ENCODE results near the gene HS1BP3.

Gene HS1BP3

GRCh38 chr2:20674974-20675679 lies 24.2 kb upstream of the HS1BP3 start:
- DNase-seq (ENCODE audit: low spot score), result no peak

DNA sequence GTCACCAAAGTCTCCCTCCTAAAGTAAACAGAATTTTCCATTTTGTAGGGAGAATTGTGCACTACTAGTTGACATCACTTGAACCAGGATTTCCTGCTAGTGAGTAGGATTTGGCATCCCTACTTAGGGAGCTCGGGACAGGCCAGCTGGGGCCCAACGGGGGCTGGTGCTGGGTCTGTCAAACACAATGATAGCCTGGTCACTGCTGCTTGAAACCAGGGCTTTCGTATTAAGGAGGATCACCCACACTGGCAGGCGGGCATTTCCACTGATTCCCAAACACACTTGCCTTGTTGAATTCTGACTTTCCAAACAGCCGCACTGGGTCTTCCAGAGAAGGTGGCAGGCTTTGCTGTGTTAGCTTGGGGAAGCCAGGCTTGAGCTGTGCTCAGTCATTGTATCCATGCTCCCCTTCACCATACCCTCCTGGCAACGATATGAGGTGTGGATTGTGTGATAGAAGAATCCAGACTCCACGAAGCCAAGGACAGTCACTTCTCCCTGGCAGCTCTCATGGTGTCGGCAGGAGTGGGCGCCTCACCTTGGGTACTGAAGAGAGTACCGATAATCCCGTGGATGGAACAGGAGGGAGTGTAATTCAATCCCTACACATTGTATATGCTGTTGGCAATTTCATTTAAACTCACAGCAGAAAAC lies 23.5 kb upstream of the HS1BP3 start:
- DNase-seq (ENCODE audit: low spot score), result no peak

DNA sequence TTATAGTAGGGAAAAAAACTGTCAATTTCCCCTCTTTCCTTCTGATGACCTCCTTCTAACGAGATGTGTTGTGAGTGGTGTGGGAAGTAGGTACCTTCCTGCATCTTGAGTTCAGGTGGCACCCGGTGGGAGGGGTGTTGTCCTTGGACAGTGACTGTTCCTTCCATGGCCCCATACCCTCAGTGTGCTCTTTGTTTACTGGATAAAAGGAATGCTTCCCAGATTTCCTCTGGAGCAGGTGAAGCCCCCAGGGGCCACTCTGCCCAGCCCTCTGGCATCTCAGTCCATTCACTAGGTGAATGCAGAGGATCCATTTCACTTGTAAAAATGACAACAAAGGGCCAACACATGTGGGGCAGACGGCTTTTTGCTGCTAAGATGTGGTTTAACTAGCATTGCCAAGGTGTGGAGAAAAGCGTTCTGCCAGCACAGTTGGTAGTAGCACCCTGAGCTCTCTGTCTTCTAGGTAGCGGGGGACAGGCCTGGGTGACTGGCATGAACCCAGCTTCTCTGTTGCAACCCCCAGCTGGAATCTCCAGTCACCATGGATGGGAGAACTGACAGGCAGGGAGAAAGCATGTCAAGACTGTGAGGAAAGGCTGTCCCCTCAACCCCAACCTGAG lies 22.9 kb upstream of the HS1BP3 start:
- no peak for DNase-seq (ENCODE audit: low spot score)

DNA sequence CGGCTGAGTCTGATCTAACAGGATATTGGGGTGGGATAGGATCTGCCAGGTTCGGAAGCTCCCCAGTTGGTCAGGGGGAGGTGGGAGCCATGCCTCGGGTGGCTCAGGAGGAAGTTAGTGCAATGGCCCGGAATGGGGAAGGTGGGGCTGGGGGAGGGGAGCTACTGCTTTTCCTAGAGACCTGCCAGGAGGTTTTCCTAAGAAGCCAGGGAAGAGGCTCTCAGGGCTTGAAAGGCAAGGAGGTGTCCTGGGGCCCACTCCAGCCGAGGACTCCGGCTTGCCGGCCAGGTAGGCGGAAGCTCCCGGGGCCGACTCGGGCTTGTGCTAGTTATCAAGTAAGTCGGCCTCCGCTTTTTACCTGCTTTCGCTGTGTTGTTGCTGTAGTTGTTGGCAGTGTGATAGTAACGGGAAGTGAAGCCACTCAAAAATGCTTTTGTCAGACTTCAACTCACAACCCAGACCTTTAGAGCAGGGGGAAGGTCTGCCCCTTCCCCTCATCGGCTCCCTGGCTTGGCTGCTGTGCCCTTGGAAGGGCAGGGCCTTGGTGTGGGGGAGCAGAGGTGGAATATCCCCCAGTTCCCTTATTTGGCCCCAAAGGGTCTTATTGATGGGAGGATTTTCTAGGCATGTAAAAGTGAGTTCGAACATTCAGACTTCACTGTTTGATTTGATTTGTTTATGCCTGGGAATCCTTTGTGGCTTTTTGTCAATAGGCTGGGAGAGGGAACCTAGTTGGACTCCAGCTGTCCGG lies 21.5 kb upstream of the HS1BP3 start:
- DNase-seq (ENCODE audit: low spot score), result no peak

- DNase-seq (ENCODE audit: low spot score), result no peak
These were observed 20.8 kb upstream of the HS1BP3 start for GRCh38 chr2:20671736-20672080.

GRCh38 chr2:20671036-20671735 lies 20.3 kb upstream of the HS1BP3 start:
- DNase-seq (ENCODE audit: low spot score), result no peak

DNA sequence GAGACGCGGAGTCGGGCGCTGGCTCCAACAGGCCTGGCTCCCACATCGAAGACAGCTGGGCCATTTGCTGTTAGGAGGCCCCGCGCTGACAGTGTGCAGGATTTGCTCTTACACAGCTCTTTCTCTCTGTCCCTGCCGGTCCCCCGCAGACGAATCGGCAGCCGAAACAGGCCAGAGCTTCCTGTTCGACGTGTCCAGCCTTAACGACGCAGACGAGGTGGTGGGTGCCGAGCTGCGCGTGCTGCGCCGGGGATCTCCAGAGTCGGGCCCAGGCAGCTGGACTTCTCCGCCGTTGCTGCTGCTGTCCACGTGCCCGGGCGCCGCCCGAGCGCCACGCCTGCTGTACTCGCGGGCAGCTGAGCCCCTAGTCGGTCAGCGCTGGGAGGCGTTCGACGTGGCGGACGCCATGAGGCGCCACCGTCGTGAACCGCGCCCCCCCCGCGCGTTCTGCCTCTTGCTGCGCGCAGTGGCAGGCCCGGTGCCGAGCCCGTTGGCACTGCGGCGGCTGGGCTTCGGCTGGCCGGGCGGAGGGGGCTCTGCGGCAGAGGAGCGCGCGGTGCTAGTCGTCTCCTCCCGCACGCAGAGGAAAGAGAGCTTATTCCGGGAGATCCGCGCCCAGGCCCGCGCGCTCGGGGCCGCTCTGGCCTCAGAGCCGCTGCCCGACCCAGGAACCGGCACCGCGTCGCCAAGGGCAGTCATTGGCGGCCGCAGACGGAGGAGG lies 19.6 kb upstream of the HS1BP3 start:
- no peak for DNase-seq (ENCODE audit: low spot score)

GRCh38 chr2:20669562-20670314 lies 18.8 kb upstream of the HS1BP3 start:
- DNase-seq (ENCODE audit: low spot score), result no peak

DNA sequence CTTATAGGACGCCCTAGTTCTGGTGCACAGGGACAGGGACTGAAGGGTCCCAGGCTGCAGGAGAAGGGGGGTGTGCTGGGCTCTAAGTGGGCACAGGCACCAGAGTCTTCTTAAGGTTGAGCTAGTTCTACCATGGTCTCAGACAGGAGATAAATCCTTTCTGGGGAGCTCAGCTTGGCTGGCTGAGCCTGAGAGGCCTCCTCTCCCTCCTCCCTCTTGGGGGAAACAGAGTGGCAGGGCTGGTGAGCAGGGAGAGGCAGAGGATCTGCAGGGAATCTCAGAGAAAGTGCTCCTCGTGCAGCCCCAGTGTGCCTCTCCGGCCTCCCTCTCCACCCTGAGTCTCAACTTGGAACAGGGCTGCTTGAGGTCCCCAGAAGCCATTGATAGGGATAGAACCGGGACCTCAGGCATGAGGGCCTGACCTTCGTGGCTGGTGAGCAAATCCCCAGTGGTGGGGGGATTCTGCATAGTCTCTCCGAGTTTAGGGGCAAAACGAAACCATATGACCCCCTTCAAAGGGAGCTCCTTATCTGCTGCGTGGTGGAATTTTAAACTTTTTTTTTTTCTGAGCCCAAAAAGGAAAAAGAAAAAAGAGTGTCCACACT lies 18.1 kb upstream of the HS1BP3 start:
- no peak for DNase-seq (ENCODE audit: low spot score)

- no peak for DNase-seq (ENCODE audit: low spot score)
These were observed 17.6 kb upstream of the HS1BP3 start for GRCh38 chr2:20668451-20668850.

- DNase-seq (ENCODE audit: low spot score), result no peak
These were observed 16.9 kb upstream of the HS1BP3 start for GRCh38 chr2:20667531-20668401.

GRCh38 chr2:20667151-20667530 lies 16.2 kb upstream of the HS1BP3 start:
- DNase-seq (ENCODE audit: low spot score), result no peak

DNA sequence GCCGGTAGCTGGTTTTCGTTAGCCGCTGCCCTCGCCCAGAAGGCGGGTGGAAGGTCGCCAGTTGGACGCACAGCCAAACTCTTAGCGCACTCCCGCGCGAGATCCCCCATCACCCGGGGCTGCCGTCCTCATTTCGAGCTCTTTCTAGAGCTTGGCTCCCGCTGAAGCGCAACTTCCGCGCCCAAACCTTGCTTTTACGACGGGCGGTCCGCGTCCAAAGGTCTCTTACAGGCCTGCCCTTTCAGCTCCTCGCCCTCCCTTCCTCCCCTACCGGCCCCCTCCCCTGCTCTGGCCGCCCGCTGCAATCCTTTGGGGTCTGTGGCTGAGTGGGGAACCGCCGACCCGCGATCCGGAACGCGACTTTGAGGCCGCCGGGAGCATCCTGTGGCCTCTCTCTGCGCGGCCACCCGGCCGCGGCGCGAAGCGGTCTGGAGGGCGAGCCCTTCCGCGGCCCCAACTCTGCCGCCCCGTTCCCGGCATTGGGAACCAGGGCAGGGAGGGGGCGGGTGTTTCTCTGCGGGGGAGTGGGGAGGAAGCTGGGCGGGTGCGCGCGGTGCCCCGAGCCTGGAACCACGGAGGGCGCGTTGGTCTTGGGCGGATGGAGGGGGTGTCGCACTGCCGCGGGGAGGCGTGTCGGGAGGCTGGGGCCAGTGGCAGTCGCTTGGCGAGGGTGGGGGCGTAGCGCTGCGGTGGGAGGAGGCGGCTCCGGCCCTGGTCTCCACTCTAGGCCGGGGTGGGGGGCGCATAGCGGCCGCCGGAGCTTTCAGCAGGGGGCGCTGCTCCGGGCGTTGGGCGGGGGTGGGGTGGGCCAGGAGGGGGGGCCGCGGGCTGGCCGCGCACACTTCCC lies 15.6 kb upstream of the HS1BP3 start, which contains the start of gene GDF7:
TSS of gene GDF7 (plus strand) at position 841 of the 847 bp plus-strand sequence. CDS start 96 bp downstream, outside the sequence.
- DNase-seq (ENCODE audit: low spot score), result no peak

DNA sequence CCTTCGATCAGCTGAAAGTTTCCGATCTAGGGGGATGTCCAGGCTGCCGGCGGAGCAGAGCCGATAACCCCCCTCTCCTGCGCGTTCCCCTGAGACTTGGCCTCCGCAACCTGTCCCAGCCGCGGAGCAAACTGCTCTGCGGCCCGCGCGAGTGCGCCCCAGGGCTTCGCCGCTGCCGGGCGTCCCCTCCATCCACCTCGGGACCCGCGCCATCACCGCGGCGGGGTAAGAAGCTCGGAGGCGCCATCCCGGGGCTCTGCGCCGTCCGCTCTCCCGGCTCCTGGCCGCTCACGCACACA lies 15.1 kb upstream of the HS1BP3 start:
- no peak for DNase-seq (ENCODE audit: low spot score)

DNA sequence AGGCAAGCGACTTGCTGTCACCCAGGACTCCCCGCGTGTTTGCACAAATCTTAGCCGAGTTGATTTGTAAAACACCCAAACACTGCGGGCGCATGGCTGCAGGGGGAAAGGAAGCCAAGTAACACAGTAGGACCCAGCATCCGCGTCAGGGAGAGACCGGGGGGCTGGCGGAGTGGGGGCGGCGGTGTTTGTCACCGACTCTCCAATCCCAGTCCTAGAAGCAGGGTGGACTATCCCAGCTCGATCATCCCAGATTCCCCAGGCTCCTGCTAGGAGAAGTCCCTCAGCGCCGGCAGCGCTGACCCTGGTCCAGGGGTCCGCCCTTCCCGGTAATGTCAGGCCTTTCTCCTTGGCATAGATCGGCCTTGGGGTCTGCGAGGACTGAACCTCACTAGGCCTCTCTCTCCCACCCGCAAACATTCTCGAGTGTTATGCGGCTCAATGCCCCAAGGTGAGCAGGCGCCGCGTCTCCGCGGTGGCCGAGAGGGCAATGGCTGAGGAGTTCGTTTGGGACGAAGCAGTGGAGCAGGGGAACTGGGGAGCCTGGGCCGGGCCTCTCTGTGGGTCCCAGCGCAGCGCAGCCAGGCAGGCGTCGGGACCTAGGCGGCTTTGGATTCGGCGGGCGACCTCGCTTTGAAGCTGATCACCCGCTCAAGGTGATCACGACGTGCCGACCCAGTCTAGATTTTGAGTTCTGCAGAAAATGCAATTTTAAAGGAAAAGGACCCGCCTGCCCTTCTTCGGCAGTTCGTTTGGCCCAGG lies 14.5 kb upstream of the HS1BP3 start:
- no peak for DNase-seq (ENCODE audit: low spot score)

- DNase-seq (ENCODE audit: low spot score), result no peak
These were observed 13.7 kb upstream of the HS1BP3 start for GRCh38 chr2:20664431-20665242.

DNA sequence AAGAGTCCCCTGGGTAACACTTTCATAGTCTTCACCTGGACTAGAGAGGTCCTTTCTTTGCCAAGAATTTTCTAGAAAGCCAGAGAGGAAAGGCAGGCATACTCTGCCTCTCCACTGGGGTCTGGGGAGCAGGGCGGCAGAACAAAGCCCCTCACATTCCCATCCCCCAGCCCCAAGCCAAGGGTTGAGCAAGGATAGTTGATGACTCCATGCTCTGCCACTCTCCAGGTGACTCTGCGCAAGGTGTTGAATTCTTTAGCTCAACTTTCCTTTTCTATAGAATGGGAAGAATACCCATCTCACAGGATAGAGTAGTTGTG lies 13.1 kb upstream of the HS1BP3 start:
- DNase-seq (ENCODE audit: low spot score), result no peak

Data from hematopoietic multipotent progenitor cell treated with erythropoietin and hydrocortisone succinate and interleukin-3 and kit ligand, for 17 days (in vitro differentiated cells).